GM12878 (cell line): Measurements from ENCODE around the gene PDGFA. TPM values are rescaled to one million over a fixed set of nuclear protein-coding genes. Genes with fewer than 3 reads are reported as not detected.

ENCODE experiments used
- ATAC-seq: fragments of 200-7000 bp; cut with Tn5 transposase; 3 replicates; pipeline ENCODE4 v1.9.1; 2020; ENCODE audit warnings: mild to moderate bottlenecking, moderate library complexity
- BruUV-seq: library from RNA; stranded (reverse); fragments of 400-500 nt; replicated peaks from 2 replicates; lab custom pipeline; 2021; lab: Mats Ljungman, UMichigan
- CTCF ChIA-PET: fragments of 300-600 bp; sonication (Branson Sonifier 250); formaldehyde crosslinking; extraction: SDS; loops from one replicate; lab custom pipeline; 2021; ENCODE audit warnings: inconsistent platforms; lab: Yijun Ruan, JAX
- POLR2A ChIA-PET: fragments of 350-600 bp; formaldehyde crosslinking; extraction: SDS; loops from one replicate; lab custom pipeline; 2021; ENCODE audit warnings: inconsistent platforms; lab: Charles Lee
- RAD21 ChIA-PET: fragments of 300-600 bp; sonication (Branson Sonifier 250); formaldehyde crosslinking; loops from one replicate; lab custom pipeline; 2023; ENCODE audit warnings: antibody characterized with exemption; ENCODE audit not compliant: unreplicated experiment; lab: Charles Lee
- SMC1A ChIA-PET: fragments of 300-600 bp; sonication (Branson Sonifier 250); formaldehyde crosslinking; loops from one replicate; lab custom pipeline; 2023; ENCODE audit not compliant: unreplicated experiment, uncharacterized antibody; lab: Charles Lee
- DNase-seq: peaks from one replicate; pipeline ENCODE4 v3.0.0-alpha.2; 2011; ENCODE audit warnings: low read depth, low spot score
- FAIRE-seq: peaks from 3 replicates; lab custom pipeline; 2011; peaks lifted over from hg19 to GRCh38; lab: Jason Lieb, UNC
- H2AFZ ChIP-seq: 2 replicates; pipeline ENCODE4 v1.6.0; 2011; ENCODE audit warnings: low read depth, low read length, control low read depth; ENCODE audit not compliant: control insufficient read depth
- H3K27ac ChIP-seq: 2 replicates; pipeline ENCODE4 v1.5.1; 2011; ENCODE audit warnings: control low read depth; ENCODE audit not compliant: control insufficient read depth, insufficient read depth
- H3K27me3 ChIP-seq, 2 experiments: replicated peaks in 1 of 2; 2 replicates each; pipeline versions ENCODE4 v1.6.0 to v1.6.1; 2011; ENCODE audit warnings: low read length in 1 of 2; ENCODE audit not compliant: control insufficient read depth in 2 of 2, insufficient read depth in 2 of 2
- H3K36me3 ChIP-seq, 2 experiments: 2 replicates each; pipeline ENCODE4 v1.5.1; 2011; ENCODE audit warnings: low read length in 1 of 2; ENCODE audit not compliant: control insufficient read depth in 2 of 2, insufficient read depth in 2 of 2
- H3K4me1 ChIP-seq: 2 replicates; pipeline ENCODE4 v1.6.1; 2011; ENCODE audit warnings: mild to moderate bottlenecking, low read length, moderate library complexity, mixed read lengths; ENCODE audit not compliant: control insufficient read depth, insufficient read depth
- H3K4me2 ChIP-seq: 2 replicates; pipeline ENCODE4 v1.6.0; 2011; ENCODE audit warnings: control low read depth; ENCODE audit not compliant: control insufficient read depth, insufficient read depth
- H3K4me3 ChIP-seq: fragments of 200-600 bp; sonication (generic); 2 replicates; pipeline ENCODE4 v1.5.1; 2016
- H3K79me2 ChIP-seq: 2 replicates; pipeline ENCODE4 v1.6.0; 2011; ENCODE audit warnings: low read length; ENCODE audit not compliant: control insufficient read depth, insufficient read depth
- H3K9ac ChIP-seq: 2 replicates; pipeline ENCODE4 v1.8.0; 2011; ENCODE audit warnings: low read length, control low read depth, mixed read lengths; ENCODE audit not compliant: control insufficient read depth, insufficient read depth
- H3K9me3 ChIP-seq: replicated peaks from 3 replicates; pipeline ENCODE4 v1.5.1; 2011; ENCODE audit warnings: mild to moderate bottlenecking, low read length; ENCODE audit not compliant: control insufficient read depth, insufficient read depth
- H4K20me1 ChIP-seq: 2 replicates; pipeline ENCODE4 v1.6.0; 2011; ENCODE audit not compliant: control insufficient read depth, insufficient read depth
- ATF2 ChIP-seq: IDR thresholded peaks from 2 replicates; pipeline ENCODE4 v1.6.1; 2012; ENCODE audit warnings: low read length, inconsistent platforms
- BACH1 ChIP-seq: fragments of 450-650 bp; IDR thresholded peaks from 2 replicates; pipeline ENCODE4 v1.6.1; 2017; ENCODE audit warnings: mild to moderate bottlenecking, borderline replicate concordance
- CBFB ChIP-seq: IDR thresholded peaks from 2 replicates; pipeline ENCODE4 v1.6.1; 2016; ENCODE audit warnings: antibody characterized with exemption, low read depth
- ETV6 ChIP-seq, 2 experiments: fragments of 450-650 bp in 1 of 2; IDR thresholded peaks in 1 of 2; conservative IDR thresholded peaks in 1 of 2; 2 replicates each; pipeline ENCODE4 v1.6.1; 2014; ENCODE audit warnings: antibody characterized with exemption in 1 of 2, borderline replicate concordance in 1 of 2, low read depth in 1 of 2, mild to moderate bottlenecking in 1 of 2, moderate library complexity in 1 of 2
- FOS ChIP-seq: IDR thresholded peaks from 3 replicates; pipeline ENCODE4 v1.6.1; 2011; ENCODE audit warnings: borderline replicate concordance; ENCODE audit not compliant: insufficient read length; ENCODE audit errors: extremely low read depth
- MAX ChIP-seq: IDR thresholded peaks from 2 replicates; pipeline ENCODE4 v1.6.1; 2012; ENCODE audit warnings: low read depth, low read length, improper control_type of control experiment
- RELA ChIP-seq: fragments of 450-650 bp; IDR thresholded peaks from 2 replicates; pipeline ENCODE4 v1.8.0; 2014; ENCODE audit warnings: borderline replicate concordance; ENCODE audit not compliant: partially characterized antibody
- SMAD5 ChIP-seq: IDR thresholded peaks from 2 replicates; pipeline ENCODE4 v1.6.1; 2016; ENCODE audit warnings: antibody characterized with exemption, low read depth
- SRF ChIP-seq, 2 experiments: IDR thresholded peaks; 2 replicates each; pipeline ENCODE4 v1.6.1; 2011; ENCODE audit warnings: low read depth in 2 of 2, low read length in 2 of 2, mild to moderate bottlenecking in 1 of 2, moderate library complexity in 1 of 2
- WRNIP1 ChIP-seq: IDR thresholded peaks from 2 replicates; pipeline ENCODE4 v1.6.1; 2011; ENCODE audit warnings: low read depth, low read length, improper control_type of control experiment, borderline replicate concordance
- WGBS: methylation state at CpG from one replicate; pipeline ENCODE4 v1.1.6; 2016; ENCODE audit warnings: low lambda C conversion rate; ENCODE audit not compliant: insufficient replicate concordance, insufficient coverage; ENCODE audit errors: missing lambda C conversion rate; 5-methylcytosine and 5-hydroxymethylcytosine counted together
- in situ Hi-C: fragments of 300-500 bp; cut with MboI; formaldehyde crosslinking; loops from 9 replicates; pipeline ENCODE4 v1.14.3; 2018; ENCODE audit warnings: mixed read lengths
- intact Hi-C: fragments of 100-400 bp; cut with micrococcal nuclease; formaldehyde crosslinking; loops from one replicate; pipeline ENCODE4 v1.14.2; 2022; ENCODE audit not compliant: unreplicated experiment
- polyA plus RNA-seq, 11 experiments: library from polyadenylated mRNA; depleted of rRNA in 4 of 11; unstranded in 6 of 11; stranded (reverse) in 5 of 11; fragments of >200 nt; fragmentation: Nextera tagmentation in 4 of 11; fragmentation: Illumina TruSeq in 1 of 11; extraction: Ambion mirVana in 4 of 11; extraction: Trizol in 1 of 11; gene quantifications; 1 replicate in 1 of 11; 2 replicates in 10 of 11; pipeline versions ENCODE4 v1.2.1 to v1.2.3, GENCODE V29; 2011 to 2016; ENCODE audit warnings: inconsistent platforms in 2 of 11, missing spikeins in 2 of 11, low read depth in 1 of 11
- total RNA-seq, 4 experiments: library from RNA; depleted of rRNA in 3 of 4; stranded (reverse); fragments of >200 nt in 3 of 4; fragmentation: Illumina TruSeq in 1 of 4; extraction: Trizol in 1 of 4; gene quantifications; 2 replicates each; pipeline versions ENCODE4 v1.2.1 to v1.2.3, GENCODE V29; 2013 to 2021
- TF ChIP-seq, protein P1 (sequence below): fragments of 450-650 bp; IDR thresholded peaks from 2 replicates; pipeline ENCODE4 v1.6.1; 2016; ENCODE audit warnings: mild to moderate bottlenecking
- TF ChIP-seq, protein P2 (sequence below), 3 experiments: IDR thresholded peaks in 2 of 3; conservative IDR thresholded peaks in 1 of 3; 2 replicates each; pipeline ENCODE4 v1.5.1; 2011; ENCODE audit warnings: low read depth in 3 of 3, low read length in 3 of 3, mild to moderate bottlenecking in 3 of 3, control low read depth in 2 of 3, moderate library complexity in 2 of 3, inconsistent platforms in 1 of 3, mixed read lengths in 1 of 3; ENCODE audit not compliant: control insufficient read depth in 2 of 3, insufficient read depth in 1 of 3; ENCODE audit errors: extremely low read depth in 1 of 3
- TF ChIP-seq, protein P3 (sequence below): fragments of 150-350 bp; IDR thresholded peaks from 2 replicates; pipeline ENCODE4 v1.6.1; 2014; ENCODE audit warnings: mild to moderate bottlenecking, low read depth, low read length

The PDGFA gene
- total and polyA plus RNA-seq, 10 of the 15 experiments (the other 5 are each of a cell fraction or from before 2014, with no cell fraction given): 2.5 to 10.0 (median 5.6) TPM

DNA sequence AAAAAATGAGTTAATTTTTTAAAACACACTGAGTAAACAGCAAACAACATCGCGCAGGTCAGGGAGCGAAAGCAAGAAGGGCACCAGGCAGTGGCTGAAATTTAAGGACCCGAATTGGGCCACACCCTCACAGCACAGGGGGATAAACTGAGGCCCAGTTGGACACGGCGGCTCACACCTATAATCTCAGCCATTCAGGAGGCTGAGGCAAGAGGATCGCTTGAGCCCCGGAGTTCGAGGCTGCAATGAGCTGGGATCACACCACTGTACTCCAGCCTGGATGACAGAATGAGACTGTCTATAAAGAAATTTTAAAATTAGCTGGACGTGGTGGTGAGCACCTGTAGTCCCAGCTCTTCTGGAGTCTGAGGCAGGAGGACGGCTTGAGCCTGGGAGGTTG is 69.6 kb downstream of the PDGFA start (continued):
- TF ChIP-seq BACH1: no peak
- TF ChIP-seq, protein P1, sequence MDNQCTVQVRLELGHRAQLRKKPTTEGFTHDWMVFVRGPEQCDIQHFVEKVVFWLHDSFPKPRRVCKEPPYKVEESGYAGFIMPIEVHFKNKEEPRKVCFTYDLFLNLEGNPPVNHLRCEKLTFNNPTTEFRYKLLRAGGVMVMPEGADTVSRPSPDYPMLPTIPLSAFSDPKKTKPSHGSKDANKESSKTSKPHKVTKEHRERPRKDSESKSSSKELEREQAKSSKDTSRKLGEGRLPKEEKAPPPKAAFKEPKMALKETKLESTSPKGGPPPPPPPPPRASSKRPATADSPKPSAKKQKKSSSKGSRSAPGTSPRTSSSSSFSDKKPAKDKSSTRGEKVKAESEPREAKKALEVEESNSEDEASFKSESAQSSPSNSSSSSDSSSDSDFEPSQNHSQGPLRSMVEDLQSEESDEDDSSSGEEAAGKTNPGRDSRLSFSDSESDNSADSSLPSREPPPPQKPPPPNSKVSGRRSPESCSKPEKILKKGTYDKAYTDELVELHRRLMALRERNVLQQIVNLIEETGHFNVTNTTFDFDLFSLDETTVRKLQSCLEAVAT: no peak
- no peak for TF ChIP-seq SRF (IDR thresholded peaks at IDR 0.05; ENCODE audit: low read depth in 2 of 2, low read length in 2 of 2)
- no peak for TF ChIP-seq WRNIP1
- no peak for TF ChIP-seq RELA
- TF ChIP-seq FOS: no peak

GRCh38 chr7:449324-450019 is 70.2 kb downstream of the PDGFA start:
- POLR2A ChIA-PET: no interaction called here
- intact Hi-C loops (no loop called here), in situ Hi-C loops (no loop called here)
- H3K9me3 ChIP-seq: no peaks in the 10 kb centered on the region
- DNase-seq (no peak), FAIRE-seq (no peak), ATAC-seq (no peak)
- RAD21 ChIA-PET: no interaction called here
- SMC1A ChIA-PET: no interaction called here
- no TSS peak for BruUV-seq
- no peak overlapping the region for H3K9ac ChIP-seq
- no peak overlapping the region for H2AFZ ChIP-seq
- H3K4me2 ChIP-seq: no peak overlapping the region
- H3K79me2 ChIP-seq: no peaks in the 10 kb centered on the region
- H3K4me1 ChIP-seq: peaks cover 10% of the 10 kb centered on the region; the same call in 1 of the 2 replicates
- no peak overlapping the region for H3K4me3 ChIP-seq
- no peaks in the 10 kb centered on the region for H3K36me3 ChIP-seq
- no peaks in the 10 kb centered on the region for H4K20me1 ChIP-seq
- H3K27me3 ChIP-seq: no peaks in the 10 kb centered on the region
- 60% methylated on average over 15 of the region's 17 CpGs for WGBS
- CTCF ChIA-PET: no interaction called here
- H3K27ac ChIP-seq: no peak overlapping the region
- TF ChIP-seq ETV6 (conservative IDR thresholded peaks at IDR 0.05 in 1 of 2, IDR thresholded peaks at IDR 0.05 in 1 of 2; ENCODE audit: borderline replicate concordance in 1 of 2, low read depth in 1 of 2) (no peak), CBFB (no peak), FOS (no peak), MAX (no peak), SMAD5 (no peak), ATF2 (no peak)
- TF ChIP-seq, protein P1: no peak
- TF ChIP-seq, protein P2, sequence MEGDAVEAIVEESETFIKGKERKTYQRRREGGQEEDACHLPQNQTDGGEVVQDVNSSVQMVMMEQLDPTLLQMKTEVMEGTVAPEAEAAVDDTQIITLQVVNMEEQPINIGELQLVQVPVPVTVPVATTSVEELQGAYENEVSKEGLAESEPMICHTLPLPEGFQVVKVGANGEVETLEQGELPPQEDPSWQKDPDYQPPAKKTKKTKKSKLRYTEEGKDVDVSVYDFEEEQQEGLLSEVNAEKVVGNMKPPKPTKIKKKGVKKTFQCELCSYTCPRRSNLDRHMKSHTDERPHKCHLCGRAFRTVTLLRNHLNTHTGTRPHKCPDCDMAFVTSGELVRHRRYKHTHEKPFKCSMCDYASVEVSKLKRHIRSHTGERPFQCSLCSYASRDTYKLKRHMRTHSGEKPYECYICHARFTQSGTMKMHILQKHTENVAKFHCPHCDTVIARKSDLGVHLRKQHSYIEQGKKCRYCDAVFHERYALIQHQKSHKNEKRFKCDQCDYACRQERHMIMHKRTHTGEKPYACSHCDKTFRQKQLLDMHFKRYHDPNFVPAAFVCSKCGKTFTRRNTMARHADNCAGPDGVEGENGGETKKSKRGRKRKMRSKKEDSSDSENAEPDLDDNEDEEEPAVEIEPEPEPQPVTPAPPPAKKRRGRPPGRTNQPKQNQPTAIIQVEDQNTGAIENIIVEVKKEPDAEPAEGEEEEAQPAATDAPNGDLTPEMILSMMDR (IDR thresholded peaks at IDR 0.05 in 2 of 3, conservative IDR thresholded peaks at IDR 0.05 in 1 of 3; ENCODE audit: control insufficient read depth in 2 of 3, extremely low read depth in 1 of 3, insufficient read depth in 1 of 3, low read depth in 3 of 3, low read length in 3 of 3): no peak
- TF ChIP-seq, protein P3, sequence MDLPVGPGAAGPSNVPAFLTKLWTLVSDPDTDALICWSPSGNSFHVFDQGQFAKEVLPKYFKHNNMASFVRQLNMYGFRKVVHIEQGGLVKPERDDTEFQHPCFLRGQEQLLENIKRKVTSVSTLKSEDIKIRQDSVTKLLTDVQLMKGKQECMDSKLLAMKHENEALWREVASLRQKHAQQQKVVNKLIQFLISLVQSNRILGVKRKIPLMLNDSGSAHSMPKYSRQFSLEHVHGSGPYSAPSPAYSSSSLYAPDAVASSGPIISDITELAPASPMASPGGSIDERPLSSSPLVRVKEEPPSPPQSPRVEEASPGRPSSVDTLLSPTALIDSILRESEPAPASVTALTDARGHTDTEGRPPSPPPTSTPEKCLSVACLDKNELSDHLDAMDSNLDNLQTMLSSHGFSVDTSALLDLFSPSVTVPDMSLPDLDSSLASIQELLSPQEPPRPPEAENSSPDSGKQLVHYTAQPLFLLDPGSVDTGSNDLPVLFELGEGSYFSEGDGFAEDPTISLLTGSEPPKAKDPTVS: no peak
